ENCODE measurements around the gene INPP4B. TPM values are rescaled to one million over a fixed set of nuclear protein-coding genes. Genes with fewer than 3 reads are reported as not detected.

Gene INPP4B
- total and polyA plus RNA-seq, 3 donors from 2014 or later: 23.2 to 64.5 (median 55.2) TPM

DNA sequence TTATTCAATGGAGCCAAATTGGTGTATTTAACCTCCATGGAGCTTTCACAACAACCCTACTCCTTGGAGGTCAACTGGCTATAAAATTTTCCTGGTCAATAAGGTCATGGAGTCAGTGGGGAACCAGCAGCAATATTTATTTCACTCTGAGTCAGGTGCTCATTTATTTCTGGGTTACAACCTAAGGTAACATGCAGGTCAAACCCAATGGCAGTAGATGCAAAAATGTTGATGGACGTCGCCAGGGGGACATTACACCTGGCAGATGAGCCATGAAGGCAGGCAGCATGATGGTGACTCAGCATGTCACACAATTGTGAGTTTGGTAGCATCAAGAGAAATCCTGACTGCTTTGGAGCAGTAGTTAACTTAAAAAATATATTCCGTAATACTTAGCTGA lies 695.6 kb downstream of the INPP4B start:
- Histone ChIP-seq H3K4me1 (peaks cover 4% of the 10 kb centered on the region), H3K36me3 (ENCODE audit: low read depth, missing control alignments) (no peaks in the 10 kb centered on the region), H3K27ac (no peak overlapping the region), H3K4me3 (no peak overlapping the region), H3K9me3 (no peaks in the 10 kb centered on the region), H3K27me3 (no peaks in the 10 kb centered on the region)
- intact Hi-C loops (cut with DNase I; ENCODE audit: low total_unique reads): no loop called here
- TF ChIP-seq, protein P1, sequence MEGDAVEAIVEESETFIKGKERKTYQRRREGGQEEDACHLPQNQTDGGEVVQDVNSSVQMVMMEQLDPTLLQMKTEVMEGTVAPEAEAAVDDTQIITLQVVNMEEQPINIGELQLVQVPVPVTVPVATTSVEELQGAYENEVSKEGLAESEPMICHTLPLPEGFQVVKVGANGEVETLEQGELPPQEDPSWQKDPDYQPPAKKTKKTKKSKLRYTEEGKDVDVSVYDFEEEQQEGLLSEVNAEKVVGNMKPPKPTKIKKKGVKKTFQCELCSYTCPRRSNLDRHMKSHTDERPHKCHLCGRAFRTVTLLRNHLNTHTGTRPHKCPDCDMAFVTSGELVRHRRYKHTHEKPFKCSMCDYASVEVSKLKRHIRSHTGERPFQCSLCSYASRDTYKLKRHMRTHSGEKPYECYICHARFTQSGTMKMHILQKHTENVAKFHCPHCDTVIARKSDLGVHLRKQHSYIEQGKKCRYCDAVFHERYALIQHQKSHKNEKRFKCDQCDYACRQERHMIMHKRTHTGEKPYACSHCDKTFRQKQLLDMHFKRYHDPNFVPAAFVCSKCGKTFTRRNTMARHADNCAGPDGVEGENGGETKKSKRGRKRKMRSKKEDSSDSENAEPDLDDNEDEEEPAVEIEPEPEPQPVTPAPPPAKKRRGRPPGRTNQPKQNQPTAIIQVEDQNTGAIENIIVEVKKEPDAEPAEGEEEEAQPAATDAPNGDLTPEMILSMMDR (IDR thresholded peaks at IDR 0.05): no peak
- no peak for TF ChIP-seq POLR2A (IDR thresholded peaks at IDR 0.05)
- DNase-seq: no peak
- 95 to 96% methylated on average over 3 of the region's 3 CpGs for WGBS, 2 donors

DNA sequence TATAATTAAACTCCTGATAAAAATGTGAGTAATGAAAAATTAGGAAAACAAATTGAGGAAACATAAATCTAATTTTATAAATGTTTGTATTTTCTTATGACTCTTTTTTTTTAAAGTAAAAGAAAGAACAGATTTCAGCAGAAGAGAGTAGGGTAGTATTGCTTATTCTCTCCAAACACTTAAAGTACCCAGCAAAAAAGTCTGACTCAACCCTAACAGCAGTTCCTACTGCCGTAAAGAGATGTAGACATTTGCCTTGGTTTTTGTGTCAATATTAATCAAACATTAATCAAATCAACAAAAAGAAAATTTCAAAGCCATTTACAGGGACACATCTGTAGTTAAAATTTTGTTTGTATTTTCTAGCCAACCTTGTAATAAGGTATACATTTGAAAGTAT lies 701.3 kb downstream of the INPP4B start:
- Histone ChIP-seq H3K9me3 (no peaks in the 10 kb centered on the region), H3K4me3 (no peak overlapping the region), H3K4me1 (no peaks in the 10 kb centered on the region), H3K27me3 (no peaks in the 10 kb centered on the region), H3K36me3 (ENCODE audit: low read depth, missing control alignments) (no peaks in the 10 kb centered on the region), H3K27ac (no peak overlapping the region)
- 88 to 91% methylated on average over 1 of the region's 1 CpG for WGBS, 2 donors
- DNase-seq: no peak
- TF ChIP-seq POLR2A (IDR thresholded peaks at IDR 0.05): no peak
- TF ChIP-seq, protein P1 (IDR thresholded peaks at IDR 0.05): no peak
- intact Hi-C loops (cut with DNase I; ENCODE audit: low total_unique reads): no loop called here

DNA sequence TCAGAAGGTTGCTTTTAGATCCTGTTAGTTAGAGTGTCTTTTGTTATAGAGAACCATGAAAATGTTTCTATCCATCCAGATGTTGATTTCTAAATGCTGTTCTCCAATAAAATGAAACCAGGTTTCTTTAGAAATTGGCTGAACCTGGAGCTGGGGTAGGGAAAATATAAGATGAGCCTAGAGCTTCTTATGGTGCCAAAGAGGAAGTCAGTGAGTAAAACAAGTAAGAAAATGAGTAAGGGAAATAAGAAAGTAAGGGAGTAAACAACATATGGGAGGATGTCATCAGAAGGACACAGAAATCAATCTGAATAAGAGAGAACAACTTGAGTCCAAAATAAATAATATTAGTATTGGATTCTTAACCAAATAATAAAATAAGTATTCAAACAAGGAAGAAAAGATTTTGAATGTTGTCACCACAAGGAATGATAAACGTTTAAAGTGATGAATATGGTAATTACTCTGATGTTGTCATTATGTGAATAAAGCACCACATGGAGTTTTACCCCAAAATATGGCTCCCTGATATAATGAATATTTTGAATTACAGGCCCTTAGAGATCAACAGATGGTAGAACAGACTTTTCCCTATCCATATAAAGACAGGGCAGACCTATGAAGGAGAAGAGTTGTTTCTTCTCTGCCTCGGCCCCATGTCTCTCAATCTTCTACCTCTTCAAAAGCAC lies 703.6 kb downstream of the INPP4B start:
- Histone ChIP-seq H3K4me3 (no peak overlapping the region), H3K27ac (no peak overlapping the region), H3K27me3 (no peaks in the 10 kb centered on the region), H3K36me3 (ENCODE audit: low read depth, missing control alignments) (no peaks in the 10 kb centered on the region), H3K9me3 (no peaks in the 10 kb centered on the region), H3K4me1 (no peaks in the 10 kb centered on the region)
- intact Hi-C loops (cut with DNase I; ENCODE audit: low total_unique reads): no loop called here
- 78% methylated on average over 2 of the region's 2 CpGs for WGBS, 2 donors
- no peak for TF ChIP-seq POLR2A (IDR thresholded peaks at IDR 0.05)
- TF ChIP-seq, protein P1 (IDR thresholded peaks at IDR 0.05): no peak
- no peak for DNase-seq

DNA sequence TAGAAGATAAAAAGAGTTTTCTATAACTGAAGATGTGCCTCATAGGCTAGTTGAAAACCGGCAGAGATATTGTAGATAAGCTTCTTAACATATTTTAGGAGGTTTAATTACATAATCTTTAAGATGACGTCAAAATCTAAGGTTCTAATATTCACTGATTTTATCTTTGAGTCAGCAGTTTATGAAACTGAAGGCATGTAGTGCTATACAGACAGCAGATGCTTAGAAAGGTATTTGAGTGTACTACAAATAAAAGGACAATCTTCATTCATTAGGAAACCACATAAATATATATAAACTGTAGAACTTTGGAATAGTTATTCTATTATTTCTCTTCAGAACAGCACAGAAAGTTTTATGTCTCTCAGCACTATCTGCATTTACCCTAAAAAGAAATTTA lies 704.9 kb downstream of the INPP4B start:
- 63 to 79% methylated on average over 2 of the region's 2 CpGs for WGBS, 2 donors
- H3K36me3 ChIP-seq (ENCODE audit: low read depth, missing control alignments): no peaks in the 10 kb centered on the region
- H3K27ac ChIP-seq: no peak overlapping the region
- intact Hi-C loops (cut with DNase I; ENCODE audit: low total_unique reads): no loop called here
- H3K9me3 ChIP-seq: no peaks in the 10 kb centered on the region
- no peaks in the 10 kb centered on the region for H3K27me3 ChIP-seq
- H3K4me3 ChIP-seq: no peak overlapping the region
- H3K4me1 ChIP-seq: no peaks in the 10 kb centered on the region
- no peak for DNase-seq
- TF ChIP-seq, protein P1 (IDR thresholded peaks at IDR 0.05): no peak
- TF ChIP-seq POLR2A (IDR thresholded peaks at IDR 0.05): no peak

DNA sequence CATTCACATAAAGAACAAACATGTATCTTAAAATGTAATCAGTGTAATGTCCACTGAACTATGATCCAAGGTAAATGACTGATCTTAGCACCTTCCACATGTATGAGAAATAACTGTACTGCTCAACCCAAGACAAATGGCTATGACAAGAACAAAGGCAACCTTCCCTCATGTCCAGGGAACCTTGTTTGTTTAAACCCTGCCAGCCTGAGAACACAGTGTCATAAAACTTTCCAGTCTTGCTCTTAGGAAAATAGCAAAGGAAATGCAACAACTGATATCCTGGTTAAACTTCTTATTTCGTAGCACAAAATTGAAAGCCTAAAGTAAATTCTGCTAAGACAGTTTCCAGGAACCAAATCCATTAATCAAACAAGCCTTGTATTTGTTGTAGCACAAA lies 715.4 kb downstream of the INPP4B start:
- intact Hi-C loops (cut with DNase I; ENCODE audit: low total_unique reads): no loop called here
- Histone ChIP-seq H3K4me3 (no peak overlapping the region), H3K27ac (no peak overlapping the region), H3K27me3 (no peaks in the 10 kb centered on the region), H3K36me3 (ENCODE audit: low read depth, missing control alignments) (no peaks in the 10 kb centered on the region), H3K4me1 (no peaks in the 10 kb centered on the region), H3K9me3 (no peaks in the 10 kb centered on the region)
- DNase-seq: no peak
- TF ChIP-seq, protein P1 (IDR thresholded peaks at IDR 0.05): no peak
- no peak for TF ChIP-seq POLR2A (IDR thresholded peaks at IDR 0.05)
- WGBS, 2 donors: 48 to 62% methylated on average over 1 of the region's 1 CpG

All from testis (tissue), 3 donors.